NCI-H1092 (cell line): Measurements from ENCODE around the gene SLC25A34.
A peak's percentile ranks its signal among the peaks of the same experiment; 100 is the strongest.

Source experiments
- DNase-seq: peaks from one replicate; lab custom pipeline; 2025; lab: John Stamatoyannopoulos, UW

Gene SLC25A34

DNA sequence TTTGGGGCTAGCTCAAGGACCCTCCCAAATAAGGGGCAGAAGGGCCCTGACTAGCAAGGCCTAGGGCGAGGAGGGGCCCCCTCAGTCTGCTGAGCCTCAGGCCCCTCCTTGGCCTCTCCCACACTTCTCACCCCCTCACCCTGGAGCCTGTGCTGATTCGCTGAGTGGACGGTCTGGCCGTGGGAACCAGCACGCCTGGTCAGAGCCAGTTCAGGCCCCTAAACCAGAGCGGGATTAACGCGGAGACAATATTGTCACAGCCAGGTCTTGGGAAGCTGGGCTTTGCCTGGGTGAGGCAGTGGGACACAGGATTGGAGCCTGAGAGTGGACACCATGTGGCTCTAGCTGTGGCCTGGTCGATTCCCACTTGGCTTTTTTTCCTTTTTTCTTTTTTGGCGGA, 17.7 kb downstream of the SLC25A34 start:
- no peak for DNase-seq

DNA sequence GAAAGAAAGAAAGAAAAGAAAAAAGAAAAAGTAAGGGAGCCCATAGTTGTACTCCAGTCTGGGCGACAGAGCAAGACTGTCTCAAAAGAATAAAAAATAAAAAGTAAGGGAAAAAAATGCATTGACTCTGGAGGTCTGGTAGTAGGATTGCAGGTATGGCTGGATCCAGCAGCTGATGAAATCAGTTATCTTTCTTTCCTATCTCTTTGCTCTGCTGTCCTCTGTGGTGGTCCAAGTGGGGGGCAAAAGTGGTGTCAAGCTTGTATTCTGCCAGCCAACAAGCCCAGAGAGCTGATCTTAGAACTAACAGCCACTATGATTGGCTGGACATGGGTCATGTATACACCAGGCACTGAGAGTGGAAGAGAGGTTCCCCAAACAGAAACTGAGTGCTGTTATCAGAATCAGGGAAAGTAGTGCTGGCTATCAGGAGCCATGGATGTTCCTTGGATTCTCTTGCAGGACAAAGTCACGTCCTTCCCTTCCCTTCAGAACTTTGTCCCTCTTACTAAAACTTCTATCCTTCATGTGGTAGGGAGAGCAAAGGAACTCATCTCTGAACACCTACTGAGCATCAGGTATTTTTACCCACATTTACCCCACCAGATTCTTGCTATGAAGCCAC, 19.1 kb downstream of the SLC25A34 start:
- no peak for DNase-seq

DNA sequence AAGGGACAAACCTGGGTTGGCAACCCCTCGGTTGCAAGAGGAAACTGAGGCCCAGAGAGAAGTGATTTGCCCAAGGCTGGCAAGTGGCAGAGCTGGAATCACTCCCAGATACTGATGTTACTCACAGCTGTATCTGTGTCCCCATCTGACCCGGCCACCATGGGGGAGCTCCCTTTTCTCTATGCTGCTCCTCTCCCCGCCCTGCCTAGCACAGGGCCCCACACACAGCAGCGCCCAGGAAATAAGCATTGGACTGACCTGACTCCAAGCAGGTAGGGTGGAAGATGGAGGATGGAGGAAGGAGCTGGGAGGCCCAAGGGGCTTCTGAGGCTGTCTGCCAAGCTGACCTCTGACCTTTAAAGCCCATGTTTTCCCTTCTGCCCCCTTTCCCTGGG, 19.6 kb downstream of the SLC25A34 start:
- no peak for DNase-seq

DNA sequence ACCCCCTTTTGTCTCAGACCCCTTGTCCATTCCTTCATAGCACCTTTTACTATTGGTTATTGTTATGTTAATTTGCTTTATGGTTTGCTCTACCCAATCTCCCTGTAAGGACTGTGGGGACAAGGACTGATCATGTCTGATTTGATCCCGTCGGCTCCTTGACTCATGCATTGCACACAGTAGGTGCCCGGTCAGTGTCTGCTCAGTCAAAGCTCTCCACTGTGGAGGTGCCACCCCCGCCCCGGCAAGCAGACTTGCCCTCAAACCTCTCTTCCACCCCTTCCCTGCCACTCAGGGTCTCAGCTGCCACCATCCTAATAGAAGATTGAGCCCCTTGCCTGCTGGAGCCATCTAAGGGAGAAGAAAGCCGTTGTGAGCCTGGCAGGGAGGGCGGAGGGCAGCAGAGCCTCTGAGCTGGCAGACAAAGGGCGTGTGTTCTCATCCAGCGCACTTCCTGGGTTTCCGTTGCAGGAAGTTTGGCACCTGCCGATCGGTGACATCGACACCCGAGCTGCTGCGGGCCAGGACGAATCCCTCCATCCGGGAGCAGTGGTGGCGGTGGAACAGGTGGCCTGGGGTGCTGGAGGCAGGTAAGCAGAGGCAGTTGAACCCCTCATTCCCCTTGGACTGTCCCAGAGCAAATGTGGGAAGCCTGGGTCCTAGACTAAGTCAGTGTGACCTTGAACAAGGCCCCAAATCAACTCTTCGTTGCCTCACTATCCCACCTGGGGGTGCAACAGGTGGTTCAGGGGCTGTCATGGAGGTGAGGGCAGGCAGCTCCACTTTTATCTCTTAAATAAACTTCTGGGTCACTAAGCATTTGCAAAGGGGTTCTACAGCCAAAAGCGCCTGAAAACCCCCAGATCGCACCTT, 20.3 kb downstream of the SLC25A34 start:
- DNase-seq: peak; percentile 29

DNA sequence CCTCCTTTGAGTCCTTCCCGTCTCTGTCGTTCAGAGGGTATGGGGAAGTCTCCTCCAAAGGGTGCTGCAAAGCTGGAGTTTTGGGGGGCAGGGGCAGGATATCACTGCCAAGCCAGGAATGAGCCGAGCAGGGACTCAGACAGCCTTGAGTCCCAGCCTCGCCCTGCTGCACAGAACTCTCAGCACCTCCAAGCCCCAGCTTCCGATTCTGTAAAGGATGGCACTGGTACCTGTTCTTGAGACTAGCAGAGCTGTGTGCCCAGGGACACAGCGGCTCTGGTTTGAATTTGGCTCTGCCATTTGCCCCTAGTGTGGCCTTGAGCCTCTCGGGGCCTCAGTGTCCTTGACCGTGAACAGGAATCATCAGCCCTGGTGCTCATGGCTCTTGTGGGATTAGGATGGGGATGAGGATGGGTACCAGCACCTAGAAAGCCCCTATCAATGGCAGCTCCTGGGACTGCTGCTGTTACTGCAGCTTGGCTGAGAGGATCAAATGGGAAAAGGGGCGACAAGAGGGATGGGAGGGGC, 21.0 kb downstream of the SLC25A34 start:
- no peak for DNase-seq

DNA sequence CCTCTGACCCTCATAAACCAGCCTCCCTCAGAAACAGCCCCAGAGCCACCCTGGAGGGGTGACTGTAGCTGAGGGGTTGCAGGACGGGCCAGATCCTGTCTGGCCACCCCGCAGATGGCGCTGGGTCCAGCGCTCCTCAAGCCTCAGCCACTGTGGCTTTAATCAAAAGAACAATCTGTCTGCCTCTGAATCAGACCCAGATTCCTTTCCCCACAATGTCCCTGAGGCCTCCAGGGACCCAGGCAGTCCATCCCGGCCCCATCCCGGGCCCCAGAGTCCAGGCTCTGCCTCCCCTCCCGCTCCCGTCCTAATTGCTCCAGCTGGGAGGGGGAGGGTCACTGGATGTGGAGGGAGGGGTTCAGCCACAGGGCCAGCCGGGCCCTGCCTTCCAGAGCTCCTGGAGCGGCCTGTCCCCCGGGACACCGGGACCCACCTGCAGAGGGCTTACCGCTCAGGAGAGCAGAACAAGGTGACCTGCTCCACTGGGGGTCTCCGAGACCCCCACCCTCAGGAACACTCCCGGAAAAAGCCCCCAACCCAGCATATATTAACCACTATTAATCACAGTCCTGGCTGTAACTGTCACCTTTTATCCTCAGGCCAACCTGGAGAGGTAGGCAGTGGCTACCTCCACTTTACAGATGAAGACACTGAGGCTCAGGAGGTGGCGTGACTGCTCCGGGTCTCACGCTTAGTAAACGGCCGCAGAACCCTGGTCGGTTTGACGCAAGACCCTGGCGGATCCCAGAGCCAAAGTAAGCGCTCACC, 21.7 kb downstream of the SLC25A34 start:
- no peak for DNase-seq

DNA sequence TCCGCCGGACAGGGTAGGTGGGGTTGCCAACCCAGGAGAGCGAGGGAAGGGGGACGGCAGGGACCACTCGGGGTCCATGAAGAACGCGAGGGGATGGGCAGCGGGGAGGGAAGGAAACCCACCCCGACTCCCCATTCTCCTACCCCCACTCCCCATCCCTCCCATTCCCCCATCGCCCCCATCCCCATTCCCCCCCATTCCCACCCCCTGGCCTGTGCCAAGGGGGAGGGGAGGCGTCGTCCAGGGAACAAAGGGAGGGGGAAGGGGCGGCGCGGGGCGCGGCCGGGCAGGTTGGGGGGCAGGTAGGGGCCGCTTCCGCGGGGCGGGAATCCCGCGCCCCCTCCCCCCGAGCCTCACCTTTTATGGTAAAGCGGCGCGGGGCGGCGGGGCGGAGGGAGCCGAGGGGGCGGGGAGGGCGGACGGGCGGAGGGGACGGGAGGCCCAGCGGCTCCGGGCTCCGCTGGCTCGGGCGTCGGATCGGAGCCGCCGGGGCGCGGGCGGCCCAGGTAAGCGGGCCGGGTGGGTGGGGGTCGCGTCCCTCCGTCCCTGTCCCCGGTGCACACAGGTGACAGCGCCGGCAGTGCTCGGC, 22.4 kb downstream of the SLC25A34 start, which contains the start of gene FBLIM1:
Gene FBLIM1, plus strand, starts transcription at position 453 of the 589 bp plus-strand sequence. CDS start 6,189 bp downstream, outside the sequence.
- no peak for DNase-seq

DNA sequence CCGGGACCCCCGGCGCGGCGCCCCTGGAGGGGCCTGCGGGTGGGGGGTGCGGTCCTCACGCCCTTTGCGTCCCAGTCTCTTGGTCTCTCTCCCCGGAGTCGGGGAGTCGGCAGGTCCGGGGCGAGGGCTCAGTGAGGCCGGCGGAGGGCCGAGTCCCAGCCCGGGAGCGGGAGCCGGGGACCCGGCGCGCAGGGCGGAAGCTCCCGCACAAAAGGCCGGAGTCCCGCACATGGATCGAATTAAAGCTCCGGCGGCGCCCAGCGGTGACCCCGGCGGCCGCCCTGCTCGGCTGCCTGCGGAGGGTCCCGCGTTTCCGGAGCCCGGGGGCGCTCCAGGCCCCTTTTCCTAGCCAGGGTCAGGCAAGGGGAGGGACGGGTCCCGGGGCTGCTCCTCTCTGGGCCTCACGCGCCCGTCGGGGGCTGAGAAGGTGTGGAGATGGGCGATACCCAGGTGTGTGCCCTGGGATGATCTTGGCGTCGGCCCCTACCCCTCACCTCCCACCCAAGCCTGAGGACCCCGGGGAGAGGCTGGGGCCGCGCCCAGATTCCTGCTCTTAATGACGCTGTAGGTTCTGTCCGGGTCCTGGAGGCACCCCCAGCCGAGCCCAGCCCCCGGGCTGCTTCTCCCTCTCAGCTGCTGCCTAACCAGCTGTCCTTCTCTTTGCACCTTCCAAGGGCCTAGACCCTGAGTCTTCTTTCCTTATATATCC, 23.0 kb downstream of the SLC25A34 start:
- no peak for DNase-seq

DNA sequence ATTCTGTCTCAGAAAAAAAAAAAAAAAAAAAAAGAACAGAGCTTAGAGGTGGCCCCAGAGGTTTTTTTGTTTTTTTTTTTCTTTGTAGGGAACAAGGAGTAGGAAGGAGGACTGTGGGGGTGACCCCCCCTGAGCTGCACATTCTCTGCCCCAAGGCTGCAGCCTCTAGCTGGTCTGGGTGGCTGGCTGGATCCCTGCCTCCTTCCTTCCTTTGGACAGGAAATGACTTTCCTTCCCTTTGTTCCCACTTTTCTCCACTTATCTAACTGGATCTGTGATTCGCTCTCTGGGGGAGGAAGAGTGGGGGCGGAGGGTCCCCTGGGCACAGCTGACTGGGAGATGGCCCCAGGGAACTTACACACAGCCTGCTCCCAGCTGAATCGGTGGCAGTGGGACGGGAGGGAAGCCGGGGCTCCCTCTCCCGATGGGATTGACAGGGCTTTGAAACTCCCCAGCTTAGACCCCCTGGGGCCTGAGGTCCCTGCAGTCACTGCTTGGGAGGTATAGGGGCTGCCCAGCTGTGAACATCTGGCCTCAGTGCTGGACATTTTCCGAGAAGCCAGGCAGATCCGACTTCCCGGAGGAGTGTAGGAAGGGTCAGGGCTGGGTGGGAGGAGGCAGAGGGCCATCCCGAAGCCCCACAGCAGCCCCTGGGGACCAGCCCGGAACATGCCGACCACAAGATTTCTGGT, 24.6 kb downstream of the SLC25A34 start:
- no peak for DNase-seq

DNA sequence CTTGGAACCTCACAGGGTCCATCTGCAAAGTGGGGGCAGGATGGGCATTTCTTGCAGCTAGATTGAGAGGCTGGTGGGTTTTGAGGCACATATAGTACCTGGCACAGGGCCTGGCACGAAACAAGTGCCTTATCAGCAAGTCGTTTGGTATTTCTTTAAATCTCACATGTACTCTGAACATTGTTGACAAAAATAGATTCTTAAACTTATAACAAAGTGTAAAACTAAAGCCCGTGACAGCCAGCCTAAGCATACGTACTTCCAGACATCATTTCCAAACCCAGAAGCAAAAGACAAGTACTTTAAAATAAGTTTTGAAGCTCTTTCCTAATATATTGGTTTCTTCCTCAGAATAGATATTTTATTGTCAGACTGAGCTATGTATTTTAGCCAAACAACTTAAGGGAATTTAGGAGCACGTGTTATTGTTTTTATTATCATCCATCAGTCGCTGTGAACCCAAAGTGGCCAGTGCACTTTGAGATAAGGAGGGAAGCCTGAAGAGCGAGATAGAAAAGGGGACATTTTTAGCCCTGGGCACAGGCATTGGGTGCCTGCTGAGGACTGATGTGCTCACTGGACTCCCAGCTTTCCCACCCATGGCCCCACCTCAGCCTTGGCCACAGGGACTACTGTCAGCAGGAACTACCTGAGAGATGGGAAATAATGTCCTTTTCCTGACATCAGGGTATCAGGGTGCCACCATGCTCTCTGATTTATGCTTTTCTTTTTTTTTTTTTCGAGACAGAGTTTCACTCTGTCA, 25.5 kb downstream of the SLC25A34 start:
- no peak for DNase-seq

DNA sequence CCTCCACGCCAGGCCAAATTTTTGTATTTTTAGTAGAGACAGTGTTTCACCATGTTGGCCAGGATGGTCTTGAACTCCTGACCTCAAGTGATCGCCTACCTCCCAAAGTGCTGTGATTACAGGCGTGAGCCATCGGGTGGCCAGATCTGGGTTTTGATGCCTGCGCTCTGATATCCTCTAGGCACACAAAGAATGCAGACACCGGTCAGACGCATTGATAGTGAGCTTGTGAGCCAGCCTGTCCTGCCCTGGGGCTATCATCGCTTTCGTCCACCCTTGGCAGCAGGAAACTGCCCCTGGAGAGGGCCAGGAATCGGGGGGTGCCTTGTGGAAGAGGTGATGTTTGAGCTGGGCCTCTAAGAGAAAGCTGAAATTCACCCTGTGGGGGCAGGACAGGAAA, 26.5 kb downstream of the SLC25A34 start:
- DNase-seq: no peak

DNA sequence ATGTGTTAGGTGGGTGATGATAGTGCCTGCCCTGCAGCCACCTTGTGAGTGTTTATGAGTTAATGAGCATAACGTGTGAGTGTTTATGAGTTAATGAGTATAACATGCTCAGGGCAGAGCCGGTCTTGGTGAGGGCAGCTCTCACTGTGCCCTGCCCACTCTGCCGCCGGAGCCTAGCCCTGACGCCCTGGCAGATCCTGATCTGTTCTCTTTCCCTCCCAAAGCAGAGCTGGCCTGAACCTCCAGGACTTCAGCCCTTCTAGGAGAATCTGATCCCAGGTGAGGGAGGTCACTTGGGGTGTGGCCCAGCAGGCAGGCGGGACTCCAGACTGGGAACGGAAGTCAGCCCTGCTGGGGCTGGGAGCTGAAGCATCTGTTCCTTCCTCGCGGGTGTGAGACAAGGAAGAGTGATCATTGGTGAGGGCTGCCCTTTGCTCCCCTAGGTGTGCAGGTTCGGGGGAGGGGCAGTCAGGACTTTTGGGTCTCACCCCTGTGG, 28.3 kb downstream of the SLC25A34 start:
- no peak for DNase-seq

DNA sequence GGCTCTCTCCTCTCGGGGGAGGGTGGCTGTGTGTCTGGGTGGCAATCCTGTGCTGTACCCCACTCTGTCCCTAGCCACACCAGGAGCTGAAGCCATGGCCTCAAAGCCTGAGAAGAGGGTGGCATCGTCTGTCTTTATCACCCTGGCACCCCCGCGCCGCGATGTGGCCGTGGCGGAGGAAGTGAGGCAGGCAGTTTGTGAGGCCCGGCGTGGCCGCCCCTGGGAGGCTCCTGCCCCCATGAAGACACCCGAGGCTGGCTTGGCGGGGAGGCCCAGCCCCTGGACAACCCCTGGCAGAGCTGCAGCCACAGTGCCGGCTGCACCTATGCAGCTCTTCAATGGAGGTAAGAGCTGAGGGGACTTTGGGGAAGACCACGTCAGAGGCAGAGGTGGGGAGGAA, 28.8 kb downstream of the SLC25A34 start:
- DNase-seq: no peak

DNA sequence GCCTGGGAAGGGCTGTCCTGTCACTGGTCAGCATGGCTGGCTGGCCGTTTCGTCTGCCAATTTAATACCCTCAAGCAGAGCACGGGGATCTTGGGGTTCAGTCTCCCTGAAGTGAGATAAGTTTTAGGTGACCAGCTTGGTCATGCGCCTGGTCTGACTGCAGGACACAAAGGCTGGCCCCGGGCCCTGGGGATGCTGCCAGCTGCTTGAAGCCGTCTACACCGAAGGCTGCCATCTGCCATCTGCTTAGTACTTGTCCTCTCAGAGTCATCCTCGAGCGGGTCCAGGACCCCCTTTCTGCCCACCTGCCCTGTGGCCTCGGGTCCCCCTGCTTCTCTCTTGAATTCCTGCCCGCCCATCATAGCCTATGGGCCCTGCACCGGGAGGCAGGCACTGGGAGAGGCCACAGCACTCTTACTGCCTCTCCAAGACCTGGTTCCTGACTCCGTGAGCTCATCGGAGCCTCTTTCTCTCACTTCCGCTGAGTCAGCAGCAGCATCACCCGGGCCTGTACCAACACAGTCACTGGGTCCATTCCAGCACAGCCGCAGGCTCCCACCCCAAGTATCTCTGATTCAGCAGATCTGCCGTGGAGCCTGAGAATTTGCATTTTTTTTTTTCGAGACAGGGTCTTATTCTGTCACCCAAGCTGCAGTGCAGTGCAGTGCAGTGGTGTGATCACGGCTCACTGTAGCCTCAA, 29.6 kb downstream of the SLC25A34 start:
- DNase-seq: no peak

DNA sequence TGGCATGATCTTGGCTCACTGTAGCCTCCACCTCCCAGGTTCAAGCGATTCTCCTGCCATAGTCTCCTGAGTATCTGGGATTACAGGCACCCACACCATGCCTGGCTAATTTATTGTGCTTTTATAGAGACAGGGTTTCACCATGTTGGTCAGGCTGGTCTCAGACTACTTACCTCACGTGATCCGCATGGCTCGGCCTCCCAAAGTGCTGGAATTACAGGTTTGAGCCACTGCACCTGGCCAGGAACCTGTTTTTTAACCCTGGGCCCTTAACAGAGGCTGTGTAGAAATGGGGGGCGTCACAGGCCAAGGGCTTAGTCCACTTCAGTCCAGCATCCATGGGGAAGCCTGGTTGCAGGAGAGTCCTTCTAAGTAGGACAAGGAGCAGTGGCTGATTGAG, 31.9 kb downstream of the SLC25A34 start:
- DNase-seq: no peak

DNA sequence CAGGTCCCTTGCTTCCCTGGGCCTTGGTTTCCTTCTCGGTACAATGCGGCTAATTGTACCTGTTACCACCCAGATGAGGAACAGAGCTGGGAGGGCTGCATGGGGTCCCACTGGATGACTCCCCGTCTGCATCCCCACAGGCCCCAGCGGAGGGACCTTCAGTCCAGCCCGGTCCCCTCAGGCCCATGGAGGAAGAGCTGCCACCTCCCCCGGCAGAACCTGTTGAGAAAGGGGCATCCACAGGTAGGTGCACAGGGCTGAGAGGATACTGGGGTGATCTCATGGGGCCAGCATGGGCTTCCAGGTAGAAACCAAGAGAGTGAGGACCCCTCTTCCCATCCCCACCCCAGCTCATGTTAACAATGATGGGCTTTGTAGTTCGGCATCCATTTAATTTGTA, 32.3 kb downstream of the SLC25A34 start:
- DNase-seq: no peak

DNA sequence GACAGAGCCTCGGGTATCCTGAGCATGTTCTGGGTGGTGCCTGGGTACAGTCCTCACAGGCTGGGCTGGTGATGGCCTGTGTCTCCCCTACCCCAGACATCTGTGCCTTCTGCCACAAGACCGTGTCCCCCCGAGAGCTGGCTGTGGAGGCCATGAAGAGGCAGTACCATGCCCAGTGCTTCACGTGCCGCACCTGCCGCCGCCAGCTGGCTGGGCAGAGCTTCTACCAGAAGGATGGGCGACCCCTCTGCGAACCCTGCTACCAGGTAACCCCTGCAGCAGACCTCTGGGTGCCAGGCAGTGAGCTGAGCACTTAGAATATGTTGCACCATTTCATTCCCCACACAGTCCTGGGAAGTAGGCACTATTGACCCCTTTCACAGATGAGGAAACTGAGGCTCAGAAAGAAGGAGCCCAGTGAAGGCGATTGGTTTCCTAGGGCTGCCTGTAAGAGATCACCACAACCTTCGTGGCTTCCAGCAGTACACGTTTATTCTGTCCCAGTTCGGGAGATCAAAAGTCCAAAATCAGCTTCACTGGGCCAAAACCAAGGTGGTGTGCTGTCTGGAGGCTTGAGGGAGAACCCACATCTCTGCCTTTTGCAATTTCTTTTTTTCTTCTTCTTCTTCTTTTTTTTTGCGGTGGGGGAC, 34.4 kb downstream of the SLC25A34 start:
- no peak for DNase-seq

DNA sequence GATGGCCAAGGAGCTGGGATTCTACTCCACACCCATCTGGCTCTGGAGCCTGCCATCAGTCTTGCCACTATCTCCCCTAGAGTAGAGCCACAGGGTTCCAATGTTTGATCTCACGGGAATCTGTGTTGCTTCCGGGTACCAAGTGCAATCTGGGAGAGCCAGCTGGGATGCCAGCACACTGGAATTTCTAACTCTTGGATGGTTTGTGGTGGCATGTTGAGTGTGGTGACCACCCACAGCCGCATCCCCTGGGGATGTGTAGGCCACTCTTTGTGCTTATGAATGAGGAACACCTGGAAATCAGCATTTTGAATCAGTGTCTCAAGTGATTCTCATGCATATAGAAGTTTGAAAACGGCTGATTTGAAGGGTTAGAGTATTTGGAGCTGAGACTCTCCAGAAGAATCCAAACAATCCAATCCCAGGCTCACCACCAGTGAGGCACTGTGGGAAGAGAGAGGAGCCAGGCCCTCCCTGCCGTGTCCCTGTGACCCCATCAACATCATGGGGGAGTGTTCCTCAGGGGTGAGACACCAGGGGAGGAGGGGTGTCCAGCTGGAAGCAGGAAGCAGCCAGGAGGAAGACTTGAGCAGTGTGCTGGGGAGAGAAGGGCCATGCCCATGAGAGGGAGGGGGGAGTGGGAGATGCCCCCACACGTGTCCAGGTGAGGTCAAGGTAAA, 35.9 kb downstream of the SLC25A34 start:
- DNase-seq: no peak
